Liver (tissue), 9 donors: ENCODE results near the gene EVC. TPM values are rescaled to one million over a fixed set of nuclear protein-coding genes. Genes with fewer than 3 reads are reported as not detected.

Source experiments
- DNase-seq: peaks from one replicate; pipeline ENCODE4 v3.0.0-alpha.2; 2017; ENCODE audit warnings: low spot score
- H3K27ac ChIP-seq, 2 donors: one replicate each; pipeline ENCODE4 v1.7.0; 2013; ENCODE audit warnings: inconsistent platforms in 2 of 2, low read length in 2 of 2, control low read depth in 1 of 2, low read depth in 1 of 2, mild to moderate bottlenecking in 1 of 2
- H3K27me3 ChIP-seq, 4 donors: one replicate each; pipeline versions ENCODE4 v1.6.1 to v1.7.0; 2013; ENCODE audit warnings: low read length in 3 of 4, inconsistent platforms in 1 of 4, mild to moderate bottlenecking in 1 of 4, moderate library complexity in 1 of 4; ENCODE audit not compliant: control insufficient read depth in 4 of 4, insufficient read depth in 4 of 4
- H3K36me3 ChIP-seq, 4 donors: one replicate each; pipeline versions ENCODE4 v1.6.1 to v1.7.0; 2013; ENCODE audit warnings: low read length in 3 of 4, mild to moderate bottlenecking in 3 of 4, low read depth in 1 of 4, moderate library complexity in 1 of 4; ENCODE audit not compliant: control insufficient read depth in 4 of 4, insufficient read depth in 3 of 4
- H3K4me1 ChIP-seq, 4 donors: one replicate each; pipeline versions ENCODE4 v1.6.1 to v1.7.0; 2013; ENCODE audit warnings: low read length in 3 of 4, mild to moderate bottlenecking in 3 of 4, moderate library complexity in 1 of 4; ENCODE audit not compliant: control insufficient read depth in 4 of 4, insufficient read depth in 4 of 4
- H3K4me3 ChIP-seq, 3 donors: one replicate each; pipeline versions ENCODE4 v1.6.1 to v1.7.0; 2013; ENCODE audit warnings: low read length in 3 of 3, control low read depth in 1 of 3, low read depth in 1 of 3, mild to moderate bottlenecking in 1 of 3
- H3K9ac ChIP-seq, 2 donors: one replicate each; pipeline ENCODE4 v1.7.0; 2013; ENCODE audit warnings: low read length in 2 of 2, mild to moderate bottlenecking in 2 of 2, moderate library complexity in 2 of 2, control low read depth in 1 of 2, low read depth in 1 of 2
- H3K9me3 ChIP-seq, 4 donors: one replicate each; pipeline versions ENCODE4 v1.6.1 to v1.7.0; 2013; ENCODE audit warnings: low read length in 3 of 4; ENCODE audit not compliant: control insufficient read depth in 4 of 4
- FOXA1 ChIP-seq: IDR thresholded peaks from 2 replicates; pipeline ENCODE4 v1.6.1; 2016; ENCODE audit warnings: antibody characterized with exemption
- FOXA2 ChIP-seq: IDR thresholded peaks from 2 replicates; pipeline ENCODE4 v1.6.1; 2016; ENCODE audit warnings: antibody characterized with exemption
- GABPA ChIP-seq, 2 donors: IDR thresholded peaks in 1 of 2; conservative IDR thresholded peaks in 1 of 2; 2 replicates each; pipeline ENCODE4 v1.6.1; 2016; ENCODE audit warnings: antibody characterized with exemption in 2 of 2, mild to moderate bottlenecking in 1 of 2, moderate library complexity in 1 of 2
- HNF4A ChIP-seq, 2 donors: conservative IDR thresholded peaks; 2 replicates each; pipeline ENCODE4 v1.6.1; 2016; ENCODE audit warnings: antibody characterized with exemption in 2 of 2, mild to moderate bottlenecking in 2 of 2
- HNF4G ChIP-seq: IDR thresholded peaks from 2 replicates; pipeline ENCODE4 v1.6.1; 2016; ENCODE audit warnings: antibody characterized with exemption
- JUND ChIP-seq, 2 donors: IDR thresholded peaks; 2 replicates each; pipeline ENCODE4 v1.6.1; 2016; ENCODE audit warnings: antibody characterized with exemption in 2 of 2
- NR2F2 ChIP-seq: IDR thresholded peaks from 2 replicates; pipeline ENCODE4 v1.6.1; 2016; ENCODE audit warnings: antibody characterized with exemption
- RAD21 ChIP-seq, 2 donors: IDR thresholded peaks; 2 replicates each; pipeline ENCODE4 v1.6.1; 2016; ENCODE audit warnings: antibody characterized with exemption in 2 of 2, mild to moderate bottlenecking in 2 of 2
- SP1 ChIP-seq: IDR thresholded peaks from 2 replicates; pipeline ENCODE4 v1.6.1; 2018; ENCODE audit warnings: antibody characterized with exemption, mild to moderate bottlenecking
- TAF1 ChIP-seq: conservative IDR thresholded peaks from 2 replicates; pipeline ENCODE4 v1.6.1; 2016; ENCODE audit warnings: antibody characterized with exemption, mild to moderate bottlenecking
- YY1 ChIP-seq: IDR thresholded peaks from 2 replicates; pipeline ENCODE4 v1.6.1; 2016; ENCODE audit warnings: antibody characterized with exemption, mild to moderate bottlenecking
- WGBS: extraction: QIAGEN DNeasy Blood & Tissue Kit; methylation state at CpG from one replicate; pipeline ENCODE4 v1.1.7; 2013; 5-methylcytosine and 5-hydroxymethylcytosine counted together
- polyA plus RNA-seq, 2 donors: library from polyadenylated mRNA; stranded (reverse) in 1 of 2; unstranded in 1 of 2; fragments of 200-250 nt in 1 of 2; fragments of >200 nt in 1 of 2; fragmentation: Nextera tagmentation in 1 of 2; extraction: Ambion mirVana in 1 of 2; gene quantifications; one replicate each; pipeline versions ENCODE4 v1.2.1 to v1.2.3, GENCODE V29; 2013 to 2015
- total RNA-seq, 2 donors: library from RNA; depleted of rRNA; stranded (reverse); fragments of >200 nt; gene quantifications; one replicate each; pipeline ENCODE4 v1.2.3, GENCODE V29; 2014
- TF ChIP-seq, protein P1 (sequence below): fragments of 150-350 bp; IDR thresholded peaks from 2 replicates; pipeline ENCODE4 v1.5.1; 2017; ENCODE audit warnings: improper control_type of control experiment, low read depth, low read length; ENCODE audit not compliant: missing input control
- TF ChIP-seq, protein P2 (sequence below): IDR thresholded peaks from 2 replicates; pipeline ENCODE4 v1.6.1; 2016; ENCODE audit warnings: antibody characterized with exemption
- TF ChIP-seq, protein P3 (sequence below): IDR thresholded peaks from 2 replicates; pipeline ENCODE4 v1.6.1; 2016; ENCODE audit warnings: antibody characterized with exemption
- TF ChIP-seq, protein P4 (sequence below): IDR thresholded peaks from 2 replicates; pipeline ENCODE4 v1.6.1; 2016; ENCODE audit warnings: antibody characterized with exemption, mild to moderate bottlenecking
- donor health status: healthy.
- donor health status: healthy.
- donor health status: healthy.
- donor health status: healthy.
- donor health status: healthy.

Gene EVC
- total and polyA plus RNA-seq, 4 donors: 0.76 to 10.9 (median 3.2) TPM

DNA sequence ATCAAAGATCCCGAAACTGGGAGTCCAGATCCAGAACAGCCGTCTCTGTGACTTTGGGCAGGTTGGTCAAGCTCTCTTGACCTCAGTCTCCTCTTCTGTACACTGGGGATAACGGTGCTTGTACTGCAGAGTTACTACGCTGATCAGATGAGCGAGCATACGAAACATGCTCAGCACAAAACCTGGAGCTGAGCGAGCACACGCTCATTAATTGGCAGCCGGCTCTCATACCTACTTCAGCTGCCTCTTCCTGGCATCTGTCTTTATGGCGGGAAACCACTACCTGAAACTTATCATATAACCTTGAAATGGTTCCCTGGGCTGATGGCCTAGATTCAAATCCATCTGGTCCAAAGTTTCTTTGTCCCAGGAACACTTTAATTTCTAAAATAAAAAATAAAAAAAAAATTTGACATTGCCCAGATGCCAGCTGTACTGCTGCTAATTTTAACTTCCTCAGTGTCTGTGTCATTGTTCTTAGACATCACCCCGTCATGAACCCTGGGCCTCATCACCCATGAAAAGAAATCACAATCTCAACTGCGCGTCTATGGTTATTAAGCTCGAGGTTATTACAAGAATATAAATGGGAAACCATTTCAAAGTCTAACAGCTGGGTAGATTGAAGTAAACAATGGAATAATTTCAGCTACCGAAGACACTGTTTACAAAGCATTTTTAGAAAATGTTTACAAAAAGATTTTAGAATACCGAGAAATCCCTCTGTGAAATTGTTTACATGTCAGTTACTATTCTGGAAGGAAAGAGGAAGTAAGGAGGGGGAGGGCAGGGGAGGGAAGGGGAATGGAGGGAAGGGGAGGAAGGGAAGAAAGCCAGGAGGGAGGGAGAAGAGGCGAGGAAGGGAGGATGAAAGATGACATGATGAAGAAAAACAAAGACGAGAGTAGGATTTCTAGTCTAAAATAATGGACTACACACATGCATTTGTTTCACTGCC is 132.9 kb downstream of the EVC start (continued):
- TF ChIP-seq, protein P1, sequence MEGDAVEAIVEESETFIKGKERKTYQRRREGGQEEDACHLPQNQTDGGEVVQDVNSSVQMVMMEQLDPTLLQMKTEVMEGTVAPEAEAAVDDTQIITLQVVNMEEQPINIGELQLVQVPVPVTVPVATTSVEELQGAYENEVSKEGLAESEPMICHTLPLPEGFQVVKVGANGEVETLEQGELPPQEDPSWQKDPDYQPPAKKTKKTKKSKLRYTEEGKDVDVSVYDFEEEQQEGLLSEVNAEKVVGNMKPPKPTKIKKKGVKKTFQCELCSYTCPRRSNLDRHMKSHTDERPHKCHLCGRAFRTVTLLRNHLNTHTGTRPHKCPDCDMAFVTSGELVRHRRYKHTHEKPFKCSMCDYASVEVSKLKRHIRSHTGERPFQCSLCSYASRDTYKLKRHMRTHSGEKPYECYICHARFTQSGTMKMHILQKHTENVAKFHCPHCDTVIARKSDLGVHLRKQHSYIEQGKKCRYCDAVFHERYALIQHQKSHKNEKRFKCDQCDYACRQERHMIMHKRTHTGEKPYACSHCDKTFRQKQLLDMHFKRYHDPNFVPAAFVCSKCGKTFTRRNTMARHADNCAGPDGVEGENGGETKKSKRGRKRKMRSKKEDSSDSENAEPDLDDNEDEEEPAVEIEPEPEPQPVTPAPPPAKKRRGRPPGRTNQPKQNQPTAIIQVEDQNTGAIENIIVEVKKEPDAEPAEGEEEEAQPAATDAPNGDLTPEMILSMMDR: no peak
- TF ChIP-seq RAD21 (IDR thresholded peaks at IDR 0.05): no peak
- TF ChIP-seq GABPA (IDR thresholded peaks at IDR 0.05 in 1 of 2, conservative IDR thresholded peaks at IDR 0.05 in 1 of 2): no peak
- no peak for TF ChIP-seq SP1
- no peak for TF ChIP-seq FOXA1
- no peak for TF ChIP-seq HNF4G
- TF ChIP-seq, protein P2, sequence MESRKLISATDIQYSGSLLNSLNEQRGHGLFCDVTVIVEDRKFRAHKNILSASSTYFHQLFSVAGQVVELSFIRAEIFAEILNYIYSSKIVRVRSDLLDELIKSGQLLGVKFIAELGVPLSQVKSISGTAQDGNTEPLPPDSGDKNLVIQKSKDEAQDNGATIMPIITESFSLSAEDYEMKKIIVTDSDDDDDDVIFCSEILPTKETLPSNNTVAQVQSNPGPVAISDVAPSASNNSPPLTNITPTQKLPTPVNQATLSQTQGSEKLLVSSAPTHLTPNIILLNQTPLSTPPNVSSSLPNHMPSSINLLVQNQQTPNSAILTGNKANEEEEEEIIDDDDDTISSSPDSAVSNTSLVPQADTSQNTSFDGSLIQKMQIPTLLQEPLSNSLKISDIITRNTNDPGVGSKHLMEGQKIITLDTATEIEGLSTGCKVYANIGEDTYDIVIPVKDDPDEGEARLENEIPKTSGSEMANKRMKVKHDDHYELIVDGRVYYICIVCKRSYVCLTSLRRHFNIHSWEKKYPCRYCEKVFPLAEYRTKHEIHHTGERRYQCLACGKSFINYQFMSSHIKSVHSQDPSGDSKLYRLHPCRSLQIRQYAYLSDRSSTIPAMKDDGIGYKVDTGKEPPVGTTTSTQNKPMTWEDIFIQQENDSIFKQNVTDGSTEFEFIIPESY: no peak
- TF ChIP-seq TAF1: no peak
- no peak for TF ChIP-seq FOXA2

DNA sequence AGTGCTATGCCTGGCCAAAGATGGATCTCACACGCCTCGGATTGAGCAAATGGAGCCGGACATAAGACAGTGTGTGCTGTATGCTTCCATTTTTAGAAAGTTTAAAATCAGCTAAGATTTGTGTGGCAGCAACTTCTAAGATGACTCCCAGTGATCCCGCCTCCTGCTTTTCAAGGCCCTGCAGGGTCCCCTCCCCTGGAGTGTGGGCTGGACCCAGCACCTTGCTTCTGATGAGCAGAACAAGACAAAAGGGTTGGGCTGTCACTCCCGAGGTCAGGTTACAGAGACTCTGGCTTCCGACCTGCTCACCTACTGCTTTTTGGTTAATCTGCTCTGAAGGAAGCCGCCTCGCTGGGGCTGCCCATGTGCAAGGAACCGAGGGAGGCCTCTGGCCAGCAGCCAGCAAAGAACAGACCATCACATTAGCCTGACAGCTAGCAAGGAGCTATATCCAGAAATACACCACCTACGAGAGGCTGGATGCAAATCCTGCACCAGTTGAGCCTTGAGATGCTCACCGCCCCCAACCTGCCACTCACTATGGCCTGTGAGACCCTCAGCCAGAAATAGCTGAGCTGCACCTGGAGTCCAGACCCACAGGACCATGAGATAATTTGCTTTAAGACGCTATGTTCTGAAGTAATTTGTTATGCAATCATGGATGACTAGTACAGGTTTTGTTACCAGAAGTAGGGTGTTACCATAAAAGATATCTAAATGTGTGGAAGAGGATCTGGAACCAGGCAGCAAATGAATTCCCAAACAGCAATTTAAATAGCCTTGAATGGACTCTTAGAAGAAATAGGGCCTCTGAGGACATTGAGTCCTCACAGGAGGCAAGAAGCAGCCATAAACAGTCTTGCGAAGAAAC is 134.3 kb downstream of the EVC start:
- no peak for DNase-seq
- Histone ChIP-seq H3K27ac (no peak overlapping the region), H3K36me3 (no peaks in the 10 kb centered on the region), H3K9ac (no peak overlapping the region), H3K9me3 (no peaks in the 10 kb centered on the region), H3K4me1 (no peaks in the 10 kb centered on the region), H3K27me3 (no peaks in the 10 kb centered on the region), H3K4me3 (no peak overlapping the region)
- 60% methylated on average over 13 of the region's 13 CpGs for WGBS
- TF ChIP-seq JUND (IDR thresholded peaks at IDR 0.05): no peak
- TF ChIP-seq, protein P3, sequence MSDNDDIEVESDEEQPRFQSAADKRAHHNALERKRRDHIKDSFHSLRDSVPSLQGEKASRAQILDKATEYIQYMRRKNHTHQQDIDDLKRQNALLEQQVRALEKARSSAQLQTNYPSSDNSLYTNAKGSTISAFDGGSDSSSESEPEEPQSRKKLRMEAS: no peak
- no peak for TF ChIP-seq HNF4A (conservative IDR thresholded peaks at IDR 0.05)
- TF ChIP-seq, protein P4, sequence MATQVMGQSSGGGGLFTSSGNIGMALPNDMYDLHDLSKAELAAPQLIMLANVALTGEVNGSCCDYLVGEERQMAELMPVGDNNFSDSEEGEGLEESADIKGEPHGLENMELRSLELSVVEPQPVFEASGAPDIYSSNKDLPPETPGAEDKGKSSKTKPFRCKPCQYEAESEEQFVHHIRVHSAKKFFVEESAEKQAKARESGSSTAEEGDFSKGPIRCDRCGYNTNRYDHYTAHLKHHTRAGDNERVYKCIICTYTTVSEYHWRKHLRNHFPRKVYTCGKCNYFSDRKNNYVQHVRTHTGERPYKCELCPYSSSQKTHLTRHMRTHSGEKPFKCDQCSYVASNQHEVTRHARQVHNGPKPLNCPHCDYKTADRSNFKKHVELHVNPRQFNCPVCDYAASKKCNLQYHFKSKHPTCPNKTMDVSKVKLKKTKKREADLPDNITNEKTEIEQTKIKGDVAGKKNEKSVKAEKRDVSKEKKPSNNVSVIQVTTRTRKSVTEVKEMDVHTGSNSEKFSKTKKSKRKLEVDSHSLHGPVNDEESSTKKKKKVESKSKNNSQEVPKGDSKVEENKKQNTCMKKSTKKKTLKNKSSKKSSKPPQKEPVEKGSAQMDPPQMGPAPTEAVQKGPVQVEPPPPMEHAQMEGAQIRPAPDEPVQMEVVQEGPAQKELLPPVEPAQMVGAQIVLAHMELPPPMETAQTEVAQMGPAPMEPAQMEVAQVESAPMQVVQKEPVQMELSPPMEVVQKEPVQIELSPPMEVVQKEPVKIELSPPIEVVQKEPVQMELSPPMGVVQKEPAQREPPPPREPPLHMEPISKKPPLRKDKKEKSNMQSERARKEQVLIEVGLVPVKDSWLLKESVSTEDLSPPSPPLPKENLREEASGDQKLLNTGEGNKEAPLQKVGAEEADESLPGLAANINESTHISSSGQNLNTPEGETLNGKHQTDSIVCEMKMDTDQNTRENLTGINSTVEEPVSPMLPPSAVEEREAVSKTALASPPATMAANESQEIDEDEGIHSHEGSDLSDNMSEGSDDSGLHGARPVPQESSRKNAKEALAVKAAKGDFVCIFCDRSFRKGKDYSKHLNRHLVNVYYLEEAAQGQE: no peak
- TF ChIP-seq, protein P1: no peak
- TF ChIP-seq, protein P2: no peak
- TF ChIP-seq GABPA (IDR thresholded peaks at IDR 0.05 in 1 of 2, conservative IDR thresholded peaks at IDR 0.05 in 1 of 2): no peak
- TF ChIP-seq HNF4G: no peak
- no peak for TF ChIP-seq RAD21 (IDR thresholded peaks at IDR 0.05)
- TF ChIP-seq SP1: no peak
- TF ChIP-seq NR2F2: no peak
- TF ChIP-seq YY1: no peak
